ENCODE results near the gene AVL9. TPM values are rescaled to one million over a fixed set of nuclear protein-coding genes. Genes with fewer than 3 reads are reported as not detected.
"Not testable (repeated sequence)": the region's sequence is repeated elsewhere in the genome, so short reads cannot be mapped to it uniquely, and the experiment has no call there.

Gene AVL9
- total RNA-seq, 2 experiments from 2014 or later: 29.6 to 38.0 TPM

GRCh38 chr7:32604047-32604446 lies 108.8 kb downstream of the AVL9 start:
- H3K4me3 Mint-ChIP-seq; H3K27me3 Mint-ChIP-seq (ENCODE audit: low read depth); H3K36me3 Mint-ChIP-seq (ENCODE audit: low read depth); H3K27ac Mint-ChIP-seq; CTCF ChIA-PET; DNase-seq; H3K4me1 Mint-ChIP-seq (ENCODE audit: low read depth); intact Hi-C loops (cut with micrococcal nuclease): not testable (repeated sequence)
- peaks cover 15% of the 10 kb centered on the region for H3K9me3 Mint-ChIP-seq

DNA sequence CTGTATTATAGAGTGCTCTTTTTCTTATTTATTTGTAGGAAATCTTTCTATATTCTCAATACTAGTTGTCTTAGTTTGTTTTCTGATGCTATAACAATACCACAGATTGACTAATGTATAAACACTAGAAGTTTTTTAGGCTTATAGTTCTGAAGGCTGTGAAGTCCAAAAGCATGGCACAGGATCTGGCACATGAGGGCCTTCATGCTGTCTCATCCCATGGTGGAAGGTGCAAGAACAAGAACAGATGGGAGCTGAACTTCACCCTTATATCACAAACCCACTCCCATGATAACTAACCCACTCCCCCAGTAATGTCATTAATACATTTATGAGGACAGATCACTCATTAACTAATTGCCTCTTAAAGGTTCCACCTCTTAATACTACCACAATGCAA lies 109.7 kb downstream of the AVL9 start:
- H3K27ac Mint-ChIP-seq: no peak overlapping the region
- no peaks in the 10 kb centered on the region for H3K36me3 Mint-ChIP-seq (ENCODE audit: low read depth)
- CTCF ChIA-PET: no interaction called here
- intact Hi-C loops (cut with micrococcal nuclease): no loop called here
- peaks cover 4% of the 10 kb centered on the region for H3K27me3 Mint-ChIP-seq (ENCODE audit: low read depth)
- DNase-seq: no peak
- peaks cover 15% of the 10 kb centered on the region for H3K9me3 Mint-ChIP-seq
- no peaks in the 10 kb centered on the region for H3K4me1 Mint-ChIP-seq (ENCODE audit: low read depth)
- no peak overlapping the region for H3K4me3 Mint-ChIP-seq

DNA sequence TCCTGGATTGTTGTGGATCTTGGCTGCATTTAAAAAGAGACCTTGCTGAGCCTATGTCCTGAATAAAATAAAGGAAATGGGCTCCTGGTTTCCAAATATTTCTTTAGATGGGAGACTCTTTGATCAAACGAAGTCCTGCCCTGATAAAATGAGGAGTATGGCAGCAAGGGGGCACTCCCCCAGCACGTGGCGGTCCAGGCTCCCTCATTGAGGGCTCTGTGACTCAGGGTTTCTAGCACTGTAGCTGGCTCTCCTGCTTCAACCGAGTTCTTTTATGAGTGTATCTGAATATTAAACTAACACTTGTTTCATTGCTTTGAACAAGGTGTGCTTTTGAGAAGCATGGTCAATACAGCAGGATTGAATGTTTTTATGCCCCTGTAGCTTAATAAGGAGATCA lies 114.2 kb downstream of the AVL9 start:
- peaks cover 4% of the 10 kb centered on the region for H3K9me3 Mint-ChIP-seq
- no peaks in the 10 kb centered on the region for H3K27me3 Mint-ChIP-seq (ENCODE audit: low read depth)
- H3K4me1 Mint-ChIP-seq (ENCODE audit: low read depth): no peaks in the 10 kb centered on the region
- no peaks in the 10 kb centered on the region for H3K36me3 Mint-ChIP-seq (ENCODE audit: low read depth)
- intact Hi-C loops (cut with micrococcal nuclease): no loop called here
- CTCF ChIA-PET: no interaction called here
- no peak for DNase-seq
- H3K27ac Mint-ChIP-seq: no peak overlapping the region
- H3K4me3 Mint-ChIP-seq: no peak overlapping the region

- H3K27ac Mint-ChIP-seq: no peak overlapping the region
These were observed 116.2 kb downstream of the AVL9 start for GRCh38 chr7:32611201-32612099.

DNA sequence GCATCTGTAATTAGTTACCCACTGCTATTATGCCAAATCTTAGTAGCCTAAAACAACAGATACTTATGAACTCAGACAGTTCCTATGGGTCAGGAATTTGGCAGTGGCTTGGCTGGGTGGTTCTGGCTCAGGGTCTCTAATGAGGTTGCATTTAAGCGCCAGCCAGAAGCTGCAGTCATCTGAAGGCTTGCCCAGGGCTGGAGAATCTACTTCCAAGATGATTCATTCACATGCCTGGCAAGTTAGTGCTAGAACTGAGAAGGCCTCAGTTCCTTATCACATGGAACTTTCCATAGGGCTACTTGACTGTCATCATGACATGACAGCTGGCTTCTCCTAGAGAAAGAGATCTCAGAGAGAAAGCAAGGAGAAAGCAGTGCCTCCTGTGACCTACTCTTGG lies 121.3 kb downstream of the AVL9 start:
- CTCF ChIA-PET: no interaction called here
- Mint-ChIP-seq H3K9me3 (no peaks in the 10 kb centered on the region), H3K27ac (no peak overlapping the region), H3K36me3 (ENCODE audit: low read depth) (no peaks in the 10 kb centered on the region), H3K4me1 (ENCODE audit: low read depth) (no peaks in the 10 kb centered on the region), H3K4me3 (no peak overlapping the region), H3K27me3 (ENCODE audit: low read depth) (peaks cover 9% of the 10 kb centered on the region)
- intact Hi-C loops (cut with micrococcal nuclease): no loop called here
- no peak for DNase-seq

More at GRCh38 chr7:32611201-32612099, 116.2 kb downstream of the AVL9 start:
- H3K27me3 Mint-ChIP-seq (ENCODE audit: low read depth): no peaks in the 10 kb centered on the region
- CTCF ChIA-PET: no interaction called here
- no peak for DNase-seq
- H3K9me3 Mint-ChIP-seq: no peaks in the 10 kb centered on the region
- H3K36me3 Mint-ChIP-seq (ENCODE audit: low read depth): no peaks in the 10 kb centered on the region
- H3K4me3 Mint-ChIP-seq: no peak overlapping the region
- intact Hi-C loops (cut with micrococcal nuclease): no loop called here
- no peaks in the 10 kb centered on the region for H3K4me1 Mint-ChIP-seq (ENCODE audit: low read depth)

DNA sequence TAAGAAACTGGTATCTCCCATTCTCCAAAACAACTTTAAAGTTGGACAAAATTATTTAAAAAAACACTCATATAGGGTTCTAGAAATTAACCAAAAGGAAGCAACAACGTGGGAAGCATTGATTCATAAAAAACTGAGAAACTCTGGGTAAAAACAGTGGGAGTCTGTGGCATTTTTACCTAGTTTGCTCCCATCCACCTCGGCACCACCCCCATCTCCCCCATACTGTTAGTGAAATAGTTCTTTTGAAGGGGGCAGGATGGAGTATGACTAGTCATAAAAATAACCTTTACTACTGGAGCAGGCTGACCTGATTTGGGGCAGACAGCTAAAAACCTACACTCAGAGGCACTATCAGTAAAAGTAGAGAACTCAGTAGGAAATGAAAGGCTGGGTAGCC lies 123.2 kb downstream of the AVL9 start:
- Mint-ChIP-seq H3K4me1 (ENCODE audit: low read depth) (no peaks in the 10 kb centered on the region), H3K9me3 (no peaks in the 10 kb centered on the region), H3K27ac (no peak overlapping the region), H3K36me3 (ENCODE audit: low read depth) (no peaks in the 10 kb centered on the region), H3K27me3 (ENCODE audit: low read depth) (peaks cover 11% of the 10 kb centered on the region), H3K4me3 (no peak overlapping the region)
- DNase-seq: no peak
- CTCF ChIA-PET: no interaction called here
- intact Hi-C loops (cut with micrococcal nuclease): no loop called here

GRCh38 chr7:32618987-32619386 lies 123.7 kb downstream of the AVL9 start:
- Mint-ChIP-seq H3K4me3 (no peak overlapping the region), H3K27ac (no peak overlapping the region), H3K4me1 (ENCODE audit: low read depth) (no peaks in the 10 kb centered on the region), H3K9me3 (no peaks in the 10 kb centered on the region), H3K27me3 (ENCODE audit: low read depth) (peaks cover 11% of the 10 kb centered on the region), H3K36me3 (ENCODE audit: low read depth) (no peaks in the 10 kb centered on the region)
- CTCF ChIA-PET: no interaction called here
- intact Hi-C loops (cut with micrococcal nuclease): no loop called here
- no peak for DNase-seq

DNA sequence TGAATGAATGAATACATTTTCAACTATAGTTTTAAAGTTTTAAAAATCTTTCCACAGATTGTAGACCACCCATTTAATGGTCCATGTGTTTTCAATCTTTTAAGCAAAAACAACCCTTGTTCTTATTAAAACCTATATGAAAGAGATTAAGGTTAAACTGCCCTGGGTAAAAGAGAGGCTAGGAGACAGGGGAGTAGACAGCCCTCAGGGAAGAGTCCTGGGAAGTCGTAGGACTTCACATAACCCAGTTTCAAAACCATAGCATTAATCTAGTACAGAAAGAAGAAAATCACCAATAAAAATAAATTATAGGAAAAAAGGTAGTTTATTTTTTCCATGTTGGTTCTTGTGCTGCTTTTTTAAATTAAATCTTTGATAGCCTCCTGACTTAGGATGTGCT lies 124.1 kb downstream of the AVL9 start:
- intact Hi-C loops (cut with micrococcal nuclease); H3K36me3 Mint-ChIP-seq (ENCODE audit: low read depth); H3K4me1 Mint-ChIP-seq (ENCODE audit: low read depth); CTCF ChIA-PET; H3K27ac Mint-ChIP-seq; DNase-seq; H3K9me3 Mint-ChIP-seq; H3K4me3 Mint-ChIP-seq: not testable (repeated sequence)
- peaks cover 11% of the 10 kb centered on the region for H3K27me3 Mint-ChIP-seq (ENCODE audit: low read depth)

DNA sequence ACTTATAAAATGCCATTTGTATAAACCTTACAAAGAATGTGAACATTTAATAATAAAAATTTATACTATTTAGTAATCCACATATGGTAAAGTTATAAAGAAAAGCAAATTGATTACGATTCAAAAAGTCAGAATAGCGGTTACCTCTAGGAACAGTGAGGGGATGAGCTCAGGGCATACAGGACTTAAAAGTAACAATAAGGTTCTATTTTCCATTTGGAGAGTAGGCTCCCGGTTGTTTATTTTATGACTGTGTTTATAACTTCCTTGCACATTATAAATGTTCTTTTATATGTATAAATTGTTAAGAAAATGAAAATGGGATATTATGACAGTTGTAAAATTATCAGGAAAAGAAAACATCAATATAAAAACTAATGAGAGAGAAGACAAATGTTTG lies 135.7 kb downstream of the AVL9 start:
- intact Hi-C loops (cut with micrococcal nuclease): no loop called here
- Mint-ChIP-seq H3K27ac (no peak overlapping the region), H3K4me1 (ENCODE audit: low read depth) (no peaks in the 10 kb centered on the region), H3K36me3 (ENCODE audit: low read depth) (no peaks in the 10 kb centered on the region), H3K9me3 (no peaks in the 10 kb centered on the region), H3K4me3 (no peak overlapping the region), H3K27me3 (ENCODE audit: low read depth) (no peaks in the 10 kb centered on the region)
- CTCF ChIA-PET: no interaction called here
- no peak for DNase-seq

DNA sequence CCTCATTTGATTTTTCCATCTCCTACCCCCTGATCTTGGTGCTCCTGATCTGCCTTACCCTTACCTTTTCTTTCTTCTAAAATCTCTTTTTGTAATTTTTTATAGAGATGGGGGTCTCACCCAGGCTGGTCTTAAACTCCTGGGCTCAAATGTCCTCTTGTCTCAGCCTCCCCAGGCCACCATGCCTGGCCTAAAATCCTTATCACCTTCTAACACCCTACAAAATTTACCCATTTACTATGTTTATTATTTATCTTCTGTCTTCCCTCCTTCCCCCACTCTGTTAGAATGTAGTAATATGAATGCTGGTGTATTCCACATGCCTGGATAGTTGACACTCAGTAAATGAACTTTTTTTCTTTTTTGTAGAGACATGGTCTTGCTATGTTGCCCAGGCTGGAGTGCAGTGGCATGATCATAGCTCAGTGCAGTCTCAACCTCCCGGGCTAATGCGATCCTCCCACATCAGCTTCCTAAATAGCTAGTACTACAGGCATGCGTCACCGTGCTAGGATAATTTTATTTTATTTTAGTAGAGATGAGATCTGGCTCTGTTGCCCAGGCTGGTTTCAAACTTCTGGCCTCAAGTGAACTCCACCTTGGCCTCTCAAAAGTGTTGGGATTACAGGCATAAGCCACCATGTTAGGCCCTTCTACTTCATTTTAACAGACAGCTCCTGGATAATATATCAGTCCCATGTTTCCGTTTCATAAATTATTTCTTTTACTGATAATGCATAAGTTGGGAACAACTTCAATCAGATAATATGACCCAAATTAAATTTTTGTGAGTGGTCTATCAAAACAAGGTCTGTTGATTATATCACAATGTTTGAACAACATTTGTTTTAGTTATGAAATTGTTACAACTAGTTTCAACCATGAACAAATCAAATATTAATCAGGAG lies 136.6 kb downstream of the AVL9 start:
- H3K36me3 Mint-ChIP-seq (ENCODE audit: low read depth); DNase-seq; H3K27me3 Mint-ChIP-seq (ENCODE audit: low read depth); intact Hi-C loops (cut with micrococcal nuclease); H3K4me1 Mint-ChIP-seq (ENCODE audit: low read depth); H3K4me3 Mint-ChIP-seq; H3K27ac Mint-ChIP-seq; CTCF ChIA-PET; H3K9me3 Mint-ChIP-seq: not testable (repeated sequence)

DNA sequence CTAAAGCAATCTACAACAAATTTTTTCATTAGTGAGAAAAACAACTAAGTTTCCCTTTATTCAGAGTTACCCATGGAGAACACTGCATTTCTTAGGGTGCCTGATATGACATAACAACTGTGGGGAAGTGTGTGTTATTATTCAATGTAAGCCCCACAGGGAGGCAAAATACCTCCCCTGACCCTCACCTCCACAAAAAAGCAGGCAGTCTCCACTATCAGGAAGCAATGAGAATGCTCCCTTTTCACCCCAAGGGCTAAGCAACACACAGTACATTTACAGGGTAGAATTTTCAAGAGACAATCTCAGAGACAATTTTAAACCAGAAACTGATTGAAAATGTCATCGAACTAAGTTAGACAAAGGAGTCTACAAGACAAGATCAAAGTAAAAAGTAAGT lies 138.2 kb downstream of the AVL9 start:
- H3K9me3 Mint-ChIP-seq; H3K36me3 Mint-ChIP-seq (ENCODE audit: low read depth); H3K4me1 Mint-ChIP-seq (ENCODE audit: low read depth); DNase-seq; H3K27me3 Mint-ChIP-seq (ENCODE audit: low read depth); intact Hi-C loops (cut with micrococcal nuclease); CTCF ChIA-PET; H3K4me3 Mint-ChIP-seq; H3K27ac Mint-ChIP-seq: not testable (repeated sequence)

DNA sequence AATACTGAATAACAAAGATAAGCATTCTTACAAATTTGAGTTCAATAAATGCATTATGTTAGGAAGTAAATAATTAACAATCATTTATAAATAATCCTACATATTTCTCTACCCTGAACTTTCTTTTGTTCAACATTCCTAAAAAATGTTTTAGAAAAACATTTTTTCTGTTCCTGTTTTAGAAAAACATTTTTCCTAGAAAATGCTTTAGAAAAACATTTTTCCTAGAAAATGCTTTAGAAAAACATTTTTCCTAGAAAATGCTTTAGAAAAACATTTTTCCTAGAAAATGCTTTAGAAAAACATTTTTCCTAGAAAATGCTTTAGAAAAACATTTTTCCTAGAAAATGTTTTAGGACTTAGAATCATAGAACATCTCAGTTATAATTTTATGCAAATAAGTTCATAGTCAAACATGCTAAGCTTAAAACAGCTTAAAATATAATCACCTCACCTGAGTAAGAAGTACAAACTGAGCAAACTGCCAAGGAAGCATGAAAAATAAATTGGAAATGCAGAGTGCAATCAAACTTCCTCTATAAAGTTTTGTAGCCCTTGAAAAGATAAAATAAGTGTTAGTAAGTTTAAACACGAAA lies 139.6 kb downstream of the AVL9 start:
- H3K4me1 Mint-ChIP-seq (ENCODE audit: low read depth); H3K27ac Mint-ChIP-seq; DNase-seq; H3K4me3 Mint-ChIP-seq; intact Hi-C loops (cut with micrococcal nuclease); H3K9me3 Mint-ChIP-seq; H3K36me3 Mint-ChIP-seq (ENCODE audit: low read depth); H3K27me3 Mint-ChIP-seq (ENCODE audit: low read depth): not testable (repeated sequence)
- CTCF ChIA-PET: interaction anchor here (0.6 kb wide), 1 partner anchor 1317 kb away, joined by 3 read pairs; no protein-coding TSS in a partner anchor

Data from activated naive CD4-positive, alpha-beta T cell treated with anti-CD3 and anti-CD28 coated beads for 36 hours (primary cell).